GM19240 (cell line): Measurements from ENCODE around the gene MYRIP.
"Not testable (repeated sequence)": the region's sequence is repeated elsewhere in the genome, so short reads cannot be mapped to it uniquely, and the experiment has no call there.

Experiments used
- DNase-seq: peaks from one replicate; pipeline ENCODE4 v3.0.0; 2011; ENCODE audit warnings: low spot score; ENCODE audit not compliant: insufficient read length

Gene MYRIP

GRCh38 chr3:39806820-39807219 is 2.6 kb upstream of the MYRIP start:
- DNase-seq: no peak

- DNase-seq: no peak
These were observed 785 bp upstream of the MYRIP start for GRCh38 chr3:39808467-39809180.

- DNase-seq: no peak
These were observed 686 bp downstream of the MYRIP start for GRCh38 chr3:39809995-39810595.

- DNase-seq: no peak
These were observed 1.3 kb downstream of the MYRIP start for GRCh38 chr3:39810647-39811161.

GRCh38 chr3:39811561-39811960 is 2.2 kb downstream of the MYRIP start:
- no peak for DNase-seq

- no peak for DNase-seq
These were observed 3.1 kb downstream of the MYRIP start for GRCh38 chr3:39812537-39812936.

GRCh38 chr3:39814007-39814406 is 4.6 kb downstream of the MYRIP start:
- no peak for DNase-seq

- DNase-seq: no peak
These were observed 10.5 kb downstream of the MYRIP start for GRCh38 chr3:39819899-39820298.

- DNase-seq: not testable (repeated sequence)
These were observed 24.4 kb downstream of the MYRIP start for GRCh38 chr3:39833764-39834163.

GRCh38 chr3:39839484-39839883 is 30.1 kb downstream of the MYRIP start:
- no peak for DNase-seq

- DNase-seq: no peak
These were observed 34.0 kb downstream of the MYRIP start for GRCh38 chr3:39843440-39843839.

- no peak for DNase-seq
These were observed 39.0 kb downstream of the MYRIP start for GRCh38 chr3:39848365-39848764.

- DNase-seq: no peak
These were observed 40.7 kb downstream of the MYRIP start for GRCh38 chr3:39849992-39850715.

GRCh38 chr3:39850716-39851032 is 41.3 kb downstream of the MYRIP start:
- DNase-seq: no peak

GRCh38 chr3:39855517-39855916 is 46.1 kb downstream of the MYRIP start:
- no peak for DNase-seq

- no peak for DNase-seq
These were observed 60.5 kb downstream of the MYRIP start for GRCh38 chr3:39869890-39870289.

GRCh38 chr3:39870706-39871105 is 61.3 kb downstream of the MYRIP start:
- DNase-seq: no peak

- no peak for DNase-seq
These were observed 70.2 kb downstream of the MYRIP start for GRCh38 chr3:39879581-39879980.

GRCh38 chr3:39882111-39882510 is 72.7 kb downstream of the MYRIP start:
- DNase-seq: no peak

- DNase-seq: no peak
These were observed 82.7 kb downstream of the MYRIP start for GRCh38 chr3:39892068-39892467.

- DNase-seq: no peak
These were observed 86.8 kb downstream of the MYRIP start for GRCh38 chr3:39896184-39896583.

- DNase-seq: no peak
These were observed 91.1 kb downstream of the MYRIP start for GRCh38 chr3:39900462-39901002.
